HG03064 (cell line): ENCODE measurements around the gene LBH.
A peak's percentile ranks its signal among the peaks of the same experiment; 100 is the strongest.

ENCODE experiments used
- ATAC-seq: cut with Tn5 transposase; IDR thresholded peaks from one replicate; pipeline ENCODE4 v1.9.1; 2021; ENCODE audit warnings: low read depth; ENCODE audit not compliant: unreplicated experiment

LBH gene

GRCh38 chr2:30231212-30231995 is at the start of gene LBH:
TSS of gene LBH (plus strand) at chr2:30231534. CDS start at chr2:30231739, 205 bp downstream.
- ATAC-seq, result peak; percentile 50

GRCh38 chr2:30184035-30184434 is 47.3 kb upstream of the LBH start:
- ATAC-seq, result no peak

- ATAC-seq, result no peak
These were observed 46.2 kb upstream of the LBH start for GRCh38 chr2:30185178-30185577.

GRCh38 chr2:30188292-30188691 is 43.0 kb upstream of the LBH start:
- ATAC-seq, result no peak

- no peak for ATAC-seq
These were observed 40.7 kb upstream of the LBH start for GRCh38 chr2:30190637-30191036.

- ATAC-seq, result no peak
These were observed 40.2 kb upstream of the LBH start for GRCh38 chr2:30191107-30191506.

- ATAC-seq, result no peak
These were observed 39.5 kb upstream of the LBH start for GRCh38 chr2:30191819-30192271.

GRCh38 chr2:30192314-30192713 is 39.0 kb upstream of the LBH start:
- no peak for ATAC-seq

- no peak for ATAC-seq
These were observed 38.1 kb upstream of the LBH start for GRCh38 chr2:30193104-30193681.

- no peak for ATAC-seq
These were observed 36.9 kb upstream of the LBH start for GRCh38 chr2:30194421-30194820.

GRCh38 chr2:30195016-30195415 is 36.3 kb upstream of the LBH start:
- ATAC-seq, result no peak

- ATAC-seq, result no peak
These were observed 33.7 kb upstream of the LBH start for GRCh38 chr2:30197570-30198192.

GRCh38 chr2:30201990-30202389 is 29.3 kb upstream of the LBH start:
- ATAC-seq, result no peak

GRCh38 chr2:30203156-30203555 is 28.2 kb upstream of the LBH start:
- no peak for ATAC-seq

- no peak for ATAC-seq
These were observed 27.1 kb upstream of the LBH start for GRCh38 chr2:30204281-30204680.

- ATAC-seq, result no peak
These were observed 25.9 kb upstream of the LBH start for GRCh38 chr2:30205456-30205855.

- ATAC-seq, result no peak
These were observed 24.6 kb upstream of the LBH start for GRCh38 chr2:30206461-30207430.

- ATAC-seq, result no peak
These were observed 22.9 kb upstream of the LBH start for GRCh38 chr2:30208453-30208852.

GRCh38 chr2:30209227-30209626 is 22.1 kb upstream of the LBH start:
- no peak for ATAC-seq

- ATAC-seq, result no peak
These were observed 18.0 kb upstream of the LBH start for GRCh38 chr2:30213326-30213725.
